ENCODE data around the gene REM2.

REM2 gene

DNA sequence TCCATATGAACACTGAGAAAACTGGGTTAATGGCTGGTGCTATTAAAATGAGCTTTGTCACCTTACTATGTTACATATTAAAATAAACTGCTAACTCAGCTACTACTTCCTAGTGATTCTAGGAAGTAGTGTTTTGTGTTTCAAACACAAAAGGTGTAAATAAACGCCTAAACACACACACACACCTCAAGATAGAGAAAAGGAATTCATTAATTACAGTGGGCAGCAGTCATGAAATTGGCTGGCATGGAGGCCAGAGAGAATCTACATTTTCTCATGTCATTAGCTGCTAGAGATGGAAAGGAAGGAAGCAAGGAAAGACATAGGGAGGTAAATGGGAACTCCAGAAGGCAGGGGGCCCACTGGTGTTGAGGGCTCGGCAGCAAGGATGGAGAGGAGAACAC is 46.9 kb downstream of the REM2 start:
- H3K4me3 ChIP-seq (ENCODE audit: low read length, poor library complexity, severe bottlenecking), result peak overlapping the region; percentile 90
- peak overlapping the region; percentile 83 for H2AFZ ChIP-seq (ENCODE audit: low read length)
- H3K27me3 ChIP-seq (ENCODE audit: insufficient read depth, low read length, poor library complexity, severe bottlenecking), result no peaks in the 10 kb centered on the region
- H3K36me3 ChIP-seq (ENCODE audit: insufficient read depth, low read length), result no peaks in the 10 kb centered on the region
- no peaks in the 10 kb centered on the region for H4K20me1 ChIP-seq (ENCODE audit: insufficient read depth, low read length, poor library complexity, severe bottlenecking)
- TF ChIP-seq, protein P1, sequence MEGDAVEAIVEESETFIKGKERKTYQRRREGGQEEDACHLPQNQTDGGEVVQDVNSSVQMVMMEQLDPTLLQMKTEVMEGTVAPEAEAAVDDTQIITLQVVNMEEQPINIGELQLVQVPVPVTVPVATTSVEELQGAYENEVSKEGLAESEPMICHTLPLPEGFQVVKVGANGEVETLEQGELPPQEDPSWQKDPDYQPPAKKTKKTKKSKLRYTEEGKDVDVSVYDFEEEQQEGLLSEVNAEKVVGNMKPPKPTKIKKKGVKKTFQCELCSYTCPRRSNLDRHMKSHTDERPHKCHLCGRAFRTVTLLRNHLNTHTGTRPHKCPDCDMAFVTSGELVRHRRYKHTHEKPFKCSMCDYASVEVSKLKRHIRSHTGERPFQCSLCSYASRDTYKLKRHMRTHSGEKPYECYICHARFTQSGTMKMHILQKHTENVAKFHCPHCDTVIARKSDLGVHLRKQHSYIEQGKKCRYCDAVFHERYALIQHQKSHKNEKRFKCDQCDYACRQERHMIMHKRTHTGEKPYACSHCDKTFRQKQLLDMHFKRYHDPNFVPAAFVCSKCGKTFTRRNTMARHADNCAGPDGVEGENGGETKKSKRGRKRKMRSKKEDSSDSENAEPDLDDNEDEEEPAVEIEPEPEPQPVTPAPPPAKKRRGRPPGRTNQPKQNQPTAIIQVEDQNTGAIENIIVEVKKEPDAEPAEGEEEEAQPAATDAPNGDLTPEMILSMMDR (conservative IDR thresholded peaks at IDR 0.05; ENCODE audit: low read length), result no peak
- TF ChIP-seq EZH2phosphoT487 (IDR thresholded peaks at IDR 0.05; ENCODE audit: borderline replicate concordance), result no peak
- H3K9ac ChIP-seq (ENCODE audit: low read depth, low read length, poor library complexity, severe bottlenecking), result peak overlapping the region; percentile 76
- H3K79me2 ChIP-seq (ENCODE audit: insufficient read depth, low read length), result peaks cover 34% of the 10 kb centered on the region
- H3K4me1 ChIP-seq (ENCODE audit: insufficient read depth, low read length, poor library complexity, severe bottlenecking), result peaks cover 11% of the 10 kb centered on the region
- H3K9me2 ChIP-seq (replicated peaks; ENCODE audit: low read depth, low read length), result no peaks in the 10 kb centered on the region
- H3K9me3 ChIP-seq (ENCODE audit: insufficient read depth, low read depth, low read length), result no peaks in the 10 kb centered on the region
- H3F3A ChIP-seq (ENCODE audit: low read depth), result no peaks in the 10 kb centered on the region
- H3K4me2 ChIP-seq (ENCODE audit: low read depth, low read length, poor library complexity, severe bottlenecking), result peak overlapping the region; percentile 99

GRCh38 chr14:22932146-22932545 is 49.1 kb downstream of the REM2 start:
- H3K36me3 ChIP-seq (ENCODE audit: insufficient read depth, low read length), result no peaks in the 10 kb centered on the region

DNA sequence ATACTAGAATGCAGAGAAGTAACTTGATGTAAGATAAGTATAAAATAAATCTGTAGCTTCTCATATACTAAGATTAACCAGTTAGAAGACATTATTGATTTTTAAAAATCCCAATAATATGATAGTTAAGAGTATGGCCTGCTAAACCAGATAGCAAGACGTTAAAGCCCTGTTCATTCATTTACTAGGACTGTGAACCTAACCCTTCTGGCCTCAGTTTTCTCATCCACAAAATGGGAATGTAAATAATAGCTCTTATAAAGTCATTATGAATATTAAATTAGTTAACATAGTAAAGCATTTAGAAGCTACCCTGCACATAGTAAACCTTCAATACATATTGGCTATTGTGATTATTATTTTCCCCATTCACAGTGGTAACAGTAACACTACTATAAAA is 52.1 kb downstream of the REM2 start:
- no peaks in the 10 kb centered on the region for H3K9me2 ChIP-seq (replicated peaks; ENCODE audit: low read depth, low read length)
- H3K9me3 ChIP-seq (ENCODE audit: insufficient read depth, low read depth, low read length), result no peaks in the 10 kb centered on the region
- no peaks in the 10 kb centered on the region for H3F3A ChIP-seq (ENCODE audit: low read depth)
- no peak overlapping the region for H3K4me2 ChIP-seq (ENCODE audit: low read depth, low read length, poor library complexity, severe bottlenecking)
- no peak overlapping the region for H2AFZ ChIP-seq (ENCODE audit: low read length)
- H3K4me3 ChIP-seq (ENCODE audit: low read length, poor library complexity, severe bottlenecking), result no peak overlapping the region
- no peak overlapping the region for H3K9ac ChIP-seq (ENCODE audit: low read depth, low read length, poor library complexity, severe bottlenecking)
- no peaks in the 10 kb centered on the region for H3K4me1 ChIP-seq (ENCODE audit: insufficient read depth, low read length, poor library complexity, severe bottlenecking)
- H3K27me3 ChIP-seq (ENCODE audit: insufficient read depth, low read length, poor library complexity, severe bottlenecking), result no peaks in the 10 kb centered on the region
- no peak for TF ChIP-seq EZH2phosphoT487 (IDR thresholded peaks at IDR 0.05; ENCODE audit: borderline replicate concordance)
- TF ChIP-seq, protein P1 (conservative IDR thresholded peaks at IDR 0.05; ENCODE audit: low read length), result no peak
- H3K36me3 ChIP-seq (ENCODE audit: insufficient read depth, low read length), result no peaks in the 10 kb centered on the region
- H4K20me1 ChIP-seq (ENCODE audit: insufficient read depth, low read length, poor library complexity, severe bottlenecking), result no peaks in the 10 kb centered on the region
- no peaks in the 10 kb centered on the region for H3K79me2 ChIP-seq (ENCODE audit: insufficient read depth, low read length)

More at GRCh38 chr14:22932146-22932545, 49.1 kb downstream of the REM2 start:
- Histone ChIP-seq H3K4me2 (ENCODE audit: low read depth, low read length, poor library complexity, severe bottlenecking) (no peak overlapping the region), H3F3A (ENCODE audit: low read depth) (no peaks in the 10 kb centered on the region), H2AFZ (ENCODE audit: low read length) (no peak overlapping the region), H3K9me3 (ENCODE audit: insufficient read depth, low read depth, low read length) (no peaks in the 10 kb centered on the region), H4K20me1 (ENCODE audit: insufficient read depth, low read length, poor library complexity, severe bottlenecking) (no peaks in the 10 kb centered on the region), H3K9me2 (replicated peaks; ENCODE audit: low read depth, low read length) (no peaks in the 10 kb centered on the region), H3K4me1 (ENCODE audit: insufficient read depth, low read length, poor library complexity, severe bottlenecking) (peaks cover 7% of the 10 kb centered on the region), H3K9ac (ENCODE audit: low read depth, low read length, poor library complexity, severe bottlenecking) (no peak overlapping the region), H3K4me3 (ENCODE audit: low read length, poor library complexity, severe bottlenecking) (no peak overlapping the region), H3K79me2 (ENCODE audit: insufficient read depth, low read length) (peaks cover 20% of the 10 kb centered on the region), H3K27me3 (ENCODE audit: insufficient read depth, low read length, poor library complexity, severe bottlenecking) (no peaks in the 10 kb centered on the region)
- TF ChIP-seq, protein P1 (conservative IDR thresholded peaks at IDR 0.05; ENCODE audit: low read length), result no peak
- TF ChIP-seq EZH2phosphoT487 (IDR thresholded peaks at IDR 0.05; ENCODE audit: borderline replicate concordance), result no peak

Data from Loucy (cell line).